A549 (cell line): ENCODE data around the gene SIDT1.

Experiments
- CHD2 ChIP-seq: fragments of 150-350 bp; IDR thresholded peaks from 2 replicates; pipeline ENCODE4 v1.6.1; 2014; ENCODE audit warnings: low read length; ENCODE audit not compliant: partially characterized antibody
- CHD4 ChIP-seq: fragments of 200-600 bp; sonication (generic); IDR thresholded peaks from 2 replicates; pipeline ENCODE4 v1.6.1; 2016; ENCODE audit warnings: antibody characterized with exemption, mild to moderate bottlenecking, borderline replicate concordance
- CTCF ChIP-seq: fragments of >200 bp; sonication (Bioruptor Twin); formaldehyde crosslinking; IDR thresholded peaks from 3 replicates; pipeline ENCODE4 v1.5.1; 2016
- EHMT2 ChIP-seq: fragments of 200-600 bp; sonication (generic); IDR thresholded peaks from 2 replicates; pipeline ENCODE4 v1.6.1; 2016; ENCODE audit warnings: antibody characterized with exemption, low read depth, mild to moderate bottlenecking, moderate library complexity
- HOXB13 ChIP-seq: fragments of 250-450 bp; sonication (Bioruptor Pico); IDR thresholded peaks from 2 replicates; pipeline ENCODE4 v1.5.0; 2020; ENCODE audit warnings: low read depth, mild to moderate bottlenecking, moderate library complexity
- JUN ChIP-seq, 2 experiments: fragments of >200 bp; sonication (Bioruptor Twin); formaldehyde crosslinking; IDR thresholded peaks; 2 replicates in 1 of 2; 3 replicates in 1 of 2; pipeline ENCODE4 v1.6.1; 2016 to 2017
- JUNB ChIP-seq: fragments of >200 bp; sonication (Bioruptor Twin); formaldehyde crosslinking; IDR thresholded peaks from 2 replicates; pipeline ENCODE4 v1.6.1; 2016
- NR3C1 ChIP-seq: fragments of >200 bp; sonication (Bioruptor Twin); formaldehyde crosslinking; IDR thresholded peaks from 3 replicates; pipeline ENCODE4 v1.6.1; 2017
- POLR2AphosphoS2 ChIP-seq: conservative IDR thresholded peaks from 2 replicates; pipeline ENCODE4 v1.6.1; 2012; ENCODE audit warnings: low read length, improper control_type of control experiment, inconsistent platforms
- RFX5 ChIP-seq: fragments of 450-650 bp; IDR thresholded peaks from 2 replicates; pipeline ENCODE4 v1.7.1; 2014; ENCODE audit warnings: antibody characterized with exemption, mild to moderate bottlenecking, moderate library complexity
- SMC3 ChIP-seq: fragments of >200 bp; sonication (Bioruptor Twin); formaldehyde crosslinking; IDR thresholded peaks from 3 replicates; pipeline ENCODE4 v1.6.1; 2018; ENCODE audit warnings: inconsistent platforms
- ZFP36 ChIP-seq: fragments of 450-650 bp; IDR thresholded peaks from 2 replicates; pipeline ENCODE4 v1.6.1; 2014; ENCODE audit warnings: borderline replicate concordance; ENCODE audit not compliant: partially characterized antibody

- TF ChIP-seq CTCF (no peak), ZFP36 (no peak), CHD2 (no peak), RFX5 (no peak), POLR2AphosphoS2 (no peak), JUNB (no peak), CHD4 (no peak), JUN (IDR thresholded peaks at IDR 0.05) (no peak), HOXB13 (CRISPR knock-in tag) (no peak), NR3C1 (no peak), SMC3 (no peak), EHMT2 (no peak)
These were observed 132.3 kb downstream of the SIDT1 start for GRCh38 chr3:113664523-113665094.
